GM06990 (cell line): ENCODE data around the gene OBSCN.

Source experiments
- DNase-seq: peaks from one replicate; pipeline ENCODE4 v3.0.0-alpha.2; 2011; ENCODE audit not compliant: insufficient read length; ENCODE audit errors: extremely low read depth
- H3K27me3 ChIP-seq: replicated peaks from 2 replicates; pipeline ENCODE4 v1.6.0; 2011; ENCODE audit warnings: low read length; ENCODE audit not compliant: control insufficient read depth, insufficient read depth
- H3K36me3 ChIP-seq: 2 replicates; pipeline ENCODE4 v1.5.1; 2011; ENCODE audit warnings: low read length; ENCODE audit not compliant: control insufficient read depth, insufficient read depth
- H3K4me3 ChIP-seq: replicated peaks from 2 replicates; pipeline ENCODE4 v1.5.1; 2011; ENCODE audit warnings: low read depth, mild to moderate bottlenecking, control low read depth, low read length
- TF ChIP-seq, protein P1 (sequence below): IDR thresholded peaks from 2 replicates; pipeline ENCODE4 v1.5.1; 2011; ENCODE audit warnings: low read length, control low read depth, mild to moderate bottlenecking, inconsistent platforms; ENCODE audit not compliant: insufficient read depth, poor library complexity, severe bottlenecking

The OBSCN gene

GRCh38 chr1:228417061-228417460 lies 209.2 kb downstream of the OBSCN start:
- Histone ChIP-seq H3K27me3 (no peaks in the 10 kb centered on the region; the same call in none of the 2 replicates), H3K36me3 (no peaks in the 10 kb centered on the region; the same call in 1 of the 2 replicates), H3K4me3 (no peak overlapping the region)
- DNase-seq: no peak
- TF ChIP-seq, protein P1, sequence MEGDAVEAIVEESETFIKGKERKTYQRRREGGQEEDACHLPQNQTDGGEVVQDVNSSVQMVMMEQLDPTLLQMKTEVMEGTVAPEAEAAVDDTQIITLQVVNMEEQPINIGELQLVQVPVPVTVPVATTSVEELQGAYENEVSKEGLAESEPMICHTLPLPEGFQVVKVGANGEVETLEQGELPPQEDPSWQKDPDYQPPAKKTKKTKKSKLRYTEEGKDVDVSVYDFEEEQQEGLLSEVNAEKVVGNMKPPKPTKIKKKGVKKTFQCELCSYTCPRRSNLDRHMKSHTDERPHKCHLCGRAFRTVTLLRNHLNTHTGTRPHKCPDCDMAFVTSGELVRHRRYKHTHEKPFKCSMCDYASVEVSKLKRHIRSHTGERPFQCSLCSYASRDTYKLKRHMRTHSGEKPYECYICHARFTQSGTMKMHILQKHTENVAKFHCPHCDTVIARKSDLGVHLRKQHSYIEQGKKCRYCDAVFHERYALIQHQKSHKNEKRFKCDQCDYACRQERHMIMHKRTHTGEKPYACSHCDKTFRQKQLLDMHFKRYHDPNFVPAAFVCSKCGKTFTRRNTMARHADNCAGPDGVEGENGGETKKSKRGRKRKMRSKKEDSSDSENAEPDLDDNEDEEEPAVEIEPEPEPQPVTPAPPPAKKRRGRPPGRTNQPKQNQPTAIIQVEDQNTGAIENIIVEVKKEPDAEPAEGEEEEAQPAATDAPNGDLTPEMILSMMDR: no peak

- TF ChIP-seq, protein P1: no peak
- no peak for DNase-seq
- Histone ChIP-seq H3K27me3 (no peaks in the 10 kb centered on the region; the same call in none of the 2 replicates), H3K4me3 (no peak overlapping the region), H3K36me3 (no peaks in the 10 kb centered on the region; the same call in 1 of the 2 replicates)
Observed at GRCh38 chr1:228417483-228418203, 209.8 kb downstream of the OBSCN start.

DNA sequence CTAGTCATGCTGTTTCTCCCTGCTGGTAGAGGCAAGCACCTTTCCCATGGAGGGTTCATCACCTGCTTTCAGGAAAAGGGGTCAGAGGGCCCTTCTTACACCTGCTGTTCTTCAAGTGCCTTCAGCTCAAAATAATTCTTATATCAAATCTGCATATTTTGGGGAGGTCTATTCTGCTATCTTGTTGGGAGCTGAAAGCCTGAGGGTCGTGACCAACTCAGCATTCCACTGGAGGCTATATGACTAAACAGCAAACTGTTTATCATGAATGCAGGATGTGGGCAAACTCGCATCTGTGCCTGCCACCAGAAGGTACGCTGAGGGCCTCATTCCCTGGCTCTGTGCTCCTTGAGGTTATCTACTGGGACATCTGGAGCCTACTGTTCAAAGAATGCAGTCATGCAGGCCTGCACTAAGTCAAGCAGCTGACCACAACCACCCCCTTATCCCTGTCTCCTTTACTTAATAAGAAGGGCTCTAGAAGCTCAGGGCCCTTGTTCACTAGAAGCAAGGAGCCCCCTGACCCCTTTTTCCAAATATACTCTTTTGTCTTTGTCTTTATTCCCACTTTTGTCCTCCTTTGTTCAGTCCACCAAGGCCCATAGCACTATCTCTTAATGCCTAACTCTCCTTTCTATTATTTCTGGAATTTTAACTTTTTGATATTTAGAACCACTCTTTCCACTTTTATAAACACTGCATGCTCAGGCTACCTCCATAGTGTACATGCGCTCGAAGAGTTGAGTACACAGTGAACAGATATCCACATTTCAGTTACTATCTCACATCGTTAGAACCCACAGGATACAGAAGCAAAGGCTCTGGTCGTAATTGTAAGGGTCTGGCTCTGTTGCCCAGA lies 213.4 kb downstream of the OBSCN start:
- DNase-seq: no peak
- no peaks in the 10 kb centered on the region; the same call in 1 of the 2 replicates for H3K27me3 ChIP-seq

GRCh38 chr1:228423404-228424053 lies 215.7 kb downstream of the OBSCN start:
- Histone ChIP-seq H3K27me3 (no peaks in the 10 kb centered on the region; the same call in 1 of the 2 replicates), H3K4me3 (no peak overlapping the region), H3K36me3 (no peaks in the 10 kb centered on the region)
- TF ChIP-seq, protein P1: no peak
- DNase-seq: no peak

More for the DNA sequence above, 213.4 kb downstream of the OBSCN start:
- TF ChIP-seq, protein P1: no peak
- no peak overlapping the region for H3K4me3 ChIP-seq
- no peaks in the 10 kb centered on the region for H3K36me3 ChIP-seq

- H3K4me3 ChIP-seq: no peak overlapping the region
- TF ChIP-seq, protein P1: no peak
- no peaks in the 10 kb centered on the region for H3K36me3 ChIP-seq
- H3K27me3 ChIP-seq: no peaks in the 10 kb centered on the region; the same call in 1 of the 2 replicates
- no peak for DNase-seq
Observed at GRCh38 chr1:228424685-228425660, 217.1 kb downstream of the OBSCN start.
